Neural cell (in vitro differentiated cells): Measurements from ENCODE around the gene TCIRG1.

ENCODE experiments used
- CTCF ChIP-seq: fragments of 450-650 bp; IDR thresholded peaks from 2 replicates; pipeline ENCODE4 v1.5.1; 2014; ENCODE audit warnings: antibody characterized with exemption, mild to moderate bottlenecking, moderate library complexity; ENCODE audit not compliant: poor library complexity, severe bottlenecking
- EP300 ChIP-seq: fragments of 450-650 bp; conservative IDR thresholded peaks from 2 replicates; pipeline ENCODE4 v1.6.1; 2014; ENCODE audit warnings: antibody characterized with exemption, mild to moderate bottlenecking, moderate library complexity; ENCODE audit not compliant: poor library complexity, severe bottlenecking
- EZH2 ChIP-seq: fragments of 200-600, 300-800 bp; shearing (Covaris generic), sonication (generic); IDR thresholded peaks from 2 replicates; pipeline ENCODE4 v1.6.1; 2014; ENCODE audit warnings: antibody characterized with exemption, low read length, borderline replicate concordance, mild to moderate bottlenecking; ENCODE audit not compliant: insufficient read depth, poor library complexity, severe bottlenecking
- MXI1 ChIP-seq: fragments of 450-650 bp; conservative IDR thresholded peaks from 2 replicates; pipeline ENCODE4 v1.6.1; 2014; ENCODE audit warnings: antibody characterized with exemption, mild to moderate bottlenecking; ENCODE audit not compliant: poor library complexity, severe bottlenecking
- POLR2AphosphoS5 ChIP-seq: IDR thresholded peaks from 2 replicates; pipeline ENCODE4 v1.6.1; 2012
- RAD21 ChIP-seq: fragments of 450-650 bp; conservative IDR thresholded peaks from 2 replicates; pipeline ENCODE4 v1.6.1; 2014; ENCODE audit warnings: antibody characterized with exemption, mild to moderate bottlenecking, moderate library complexity
- REST ChIP-seq: IDR thresholded peaks from 2 replicates; pipeline ENCODE4 v1.6.1; 2012; ENCODE audit warnings: borderline replicate concordance
- SMC3 ChIP-seq: fragments of 450-650 bp; conservative IDR thresholded peaks from 2 replicates; pipeline ENCODE4 v1.6.1; 2014; ENCODE audit warnings: antibody characterized with exemption, mild to moderate bottlenecking, moderate library complexity; ENCODE audit not compliant: poor library complexity
- TAF1 ChIP-seq: IDR thresholded peaks from 2 replicates; pipeline ENCODE4 v1.6.1; 2012; ENCODE audit warnings: low read depth

- no peak for TF ChIP-seq CTCF
- TF ChIP-seq RAD21 = no peak
- TF ChIP-seq POLR2AphosphoS5 = no peak
- TF ChIP-seq EZH2 = no peak
- no peak for TF ChIP-seq EP300
- no peak for TF ChIP-seq TAF1
- no peak for TF ChIP-seq MXI1
- TF ChIP-seq REST = no peak
- TF ChIP-seq SMC3 = no peak
Observed at GRCh38 chr11:68018730-68019190, 20.1 kb upstream of the TCIRG1 start.
